PC-9 (cell line): Measurements from ENCODE around the gene CPTP. TPM values are rescaled to one million over a fixed set of nuclear protein-coding genes. Genes with fewer than 3 reads are reported as not detected.

Experiments used
- BruUV-seq: library from RNA; stranded (reverse); fragments of 400-500 nt; replicated peaks from 2 replicates; lab custom pipeline; 2021; lab: Mats Ljungman, UMichigan
- CTCF ChIA-PET: fragments of 300-600 bp; sonication (Branson Sonifier 250); formaldehyde crosslinking; loops from one replicate; lab custom pipeline; 2022; ENCODE audit warnings: antibody characterized with exemption; lab: Charles Lee
- POLR2A ChIA-PET: fragments of 300-600 bp; sonication (Branson Sonifier 250); formaldehyde crosslinking; loops from one replicate; lab custom pipeline; 2022; ENCODE audit warnings: antibody characterized with exemption; ENCODE audit not compliant: unreplicated experiment; lab: Charles Lee
- DNase-seq, 2 experiments: peaks; one replicate each; pipeline versions ENCODE4 v3.0.0 to v3.0.0-alpha.2; 2015 to 2022; ENCODE audit warnings: mixed read lengths in 1 of 2
- H2AFZ ChIP-seq: fragments of 200-600 bp; sonication (generic); 2 replicates; pipeline ENCODE4 v1.8.1; 2017; ENCODE audit warnings: antibody characterized with exemption
- H3F3A ChIP-seq: fragments of 200-600 bp; sonication (generic); 2 replicates; pipeline ENCODE4 v1.8.1; 2017; ENCODE audit warnings: antibody characterized with exemption, mild to moderate bottlenecking, low read depth; ENCODE audit not compliant: insufficient read depth
- H3K27ac ChIP-seq: fragments of 200-600 bp; sonication (generic); 2 replicates; pipeline ENCODE4 v1.6.1; 2016; ENCODE audit warnings: mixed run types
- H3K27me3 ChIP-seq: fragments of 200-600 bp; sonication (generic); 2 replicates; pipeline ENCODE4 v1.6.1; 2016; ENCODE audit warnings: low read depth, mixed run types; ENCODE audit not compliant: insufficient read depth
- H3K36me3 ChIP-seq: fragments of 200-600 bp; sonication (generic); 2 replicates; pipeline ENCODE4 v1.6.1; 2016; ENCODE audit warnings: low read depth, mixed run types
- H3K4me1 ChIP-seq: fragments of 200-600 bp; sonication (generic); replicated peaks from 2 replicates; pipeline ENCODE4 v1.6.1; 2016; ENCODE audit warnings: mixed run types; ENCODE audit not compliant: insufficient read depth
- H3K4me2 ChIP-seq: fragments of 200-600 bp; sonication (generic); 2 replicates; pipeline ENCODE4 v1.6.1; 2017; ENCODE audit warnings: mixed run types
- H3K4me3 ChIP-seq: fragments of 200-600 bp; sonication (generic); 2 replicates; pipeline ENCODE4 v1.6.1; 2016; ENCODE audit warnings: mixed run types
- H3K79me2 ChIP-seq: fragments of 200-600 bp; sonication (generic); 2 replicates; pipeline ENCODE4 v1.6.1; 2017; ENCODE audit warnings: low read depth, mixed run types
- H3K9me2 ChIP-seq: fragments of 200-600 bp; sonication (generic); 2 replicates; pipeline ENCODE4 v1.8.1; 2017; ENCODE audit warnings: mild to moderate bottlenecking; ENCODE audit not compliant: insufficient read depth
- H3K9me3 ChIP-seq: fragments of 200-600 bp; sonication (generic); 2 replicates; pipeline ENCODE4 v1.8.1; 2016; ENCODE audit warnings: low read depth; ENCODE audit not compliant: insufficient read depth
- H4K20me1 ChIP-seq: fragments of 200-600 bp; sonication (generic); 2 replicates; pipeline ENCODE4 v1.8.1; 2017; ENCODE audit not compliant: insufficient read depth
- EZH2 ChIP-seq: fragments of 200-600 bp; sonication (generic); IDR thresholded peaks from 2 replicates; pipeline ENCODE4 v1.8.0; 2017; ENCODE audit warnings: antibody characterized with exemption, low read depth
- intact Hi-C: fragments of 100-400 bp; cut with micrococcal nuclease; formaldehyde crosslinking; loops from one replicate; pipeline ENCODE4 v1.10.0; 2022; ENCODE audit not compliant: unreplicated experiment
- total RNA-seq: library from RNA; stranded (reverse); gene quantifications from 2 replicates; pipeline ENCODE4 v1.2.3, GENCODE V29; 2021
- TF ChIP-seq, protein P1 (sequence below): fragments of 200-600 bp; sonication (generic); conservative IDR thresholded peaks from 2 replicates; pipeline ENCODE4 v1.6.1; 2017; ENCODE audit warnings: mixed run types, antibody characterized with exemption, mild to moderate bottlenecking, moderate library complexity

CPTP gene
- total RNA-seq, 1 experiment from 2014 or later: 33.7 TPM

DNA sequence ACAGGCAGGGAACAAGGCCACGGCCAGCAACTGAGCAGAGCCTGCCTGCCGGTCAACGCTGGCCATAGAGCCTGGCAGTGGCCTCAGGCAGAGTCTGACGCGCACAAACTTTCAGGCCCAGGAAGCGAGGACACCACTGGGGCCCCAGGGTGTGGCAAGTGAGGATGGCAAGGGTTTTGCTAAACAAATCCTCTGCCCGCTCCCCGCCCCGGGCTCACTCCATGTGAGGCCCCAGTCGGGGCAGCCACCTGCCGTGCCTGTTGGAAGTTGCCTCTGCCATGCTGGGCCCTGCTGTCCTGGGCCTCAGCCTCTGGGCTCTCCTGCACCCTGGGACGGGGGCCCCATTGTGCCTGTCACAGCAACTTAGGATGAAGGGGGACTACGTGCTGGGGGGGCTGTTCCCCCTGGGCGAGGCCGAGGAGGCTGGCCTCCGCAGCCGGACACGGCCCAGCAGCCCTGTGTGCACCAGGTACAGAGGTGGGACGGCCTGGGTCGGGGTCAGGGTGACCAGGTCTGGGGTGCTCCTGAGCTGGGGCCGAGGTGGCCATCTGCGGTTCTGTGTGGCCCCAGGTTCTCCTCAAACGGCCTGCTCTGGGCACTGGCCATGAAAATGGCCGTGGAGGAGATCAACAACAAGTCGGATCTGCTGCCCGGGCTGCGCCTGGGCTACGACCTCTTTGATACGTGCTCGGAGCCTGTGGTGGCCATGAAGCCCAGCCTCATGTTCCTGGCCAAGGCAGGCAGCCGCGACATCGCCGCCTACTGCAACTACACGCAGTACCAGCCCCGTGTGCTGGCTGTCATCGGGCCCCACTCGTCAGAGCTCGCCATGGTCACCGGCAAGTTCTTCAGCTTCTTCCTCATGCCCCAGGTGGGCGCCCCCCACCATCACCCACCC lies 6.7 kb downstream of the CPTP start, which contains the start of gene TAS1R3:
TAS1R3 (plus strand) TSS at position 213 of the 898 bp plus-strand sequence; CDS start at position 279, 66 bp downstream.
- H4K20me1 ChIP-seq: peaks cover 3% of the 10 kb centered on the region; the same call in 1 of the 2 replicates
- POLR2A ChIA-PET: no interaction called here
- H3F3A ChIP-seq: peaks cover 31% of the 10 kb centered on the region; the same call in 1 of the 2 replicates
- H2AFZ ChIP-seq: no peak within 1 kb of the TSS
- H3K9me2 ChIP-seq: no peaks in the 10 kb centered on the region
- CTCF ChIA-PET: no interaction called here
- H3K4me3 ChIP-seq: no peak within 1 kb of the TSS
- peaks cover 11% of the 10 kb centered on the region for H3K79me2 ChIP-seq
- BruUV-seq: no TSS peak
- intact Hi-C loops: loop anchor here (2.0 kb wide), 1 partner anchor 13 kb away; no protein-coding TSS in a partner anchor
- DNase-seq: peak in 1 of 2 experiments; percentile 69
- H3K36me3 ChIP-seq: no peaks in the 10 kb centered on the region
- no peaks in the 10 kb centered on the region for H3K27me3 ChIP-seq
- peak within 1 kb of the TSS; percentile 65 for H3K4me2 ChIP-seq
- peaks cover 19% of the 10 kb centered on the region for H3K4me1 ChIP-seq
- H3K9me3 ChIP-seq: no peaks in the 10 kb centered on the region
- peak within 1 kb of the TSS; percentile 10; the same call in 1 of the 2 replicates for H3K27ac ChIP-seq
- TF ChIP-seq EZH2: no peak
- TF ChIP-seq, protein P1, sequence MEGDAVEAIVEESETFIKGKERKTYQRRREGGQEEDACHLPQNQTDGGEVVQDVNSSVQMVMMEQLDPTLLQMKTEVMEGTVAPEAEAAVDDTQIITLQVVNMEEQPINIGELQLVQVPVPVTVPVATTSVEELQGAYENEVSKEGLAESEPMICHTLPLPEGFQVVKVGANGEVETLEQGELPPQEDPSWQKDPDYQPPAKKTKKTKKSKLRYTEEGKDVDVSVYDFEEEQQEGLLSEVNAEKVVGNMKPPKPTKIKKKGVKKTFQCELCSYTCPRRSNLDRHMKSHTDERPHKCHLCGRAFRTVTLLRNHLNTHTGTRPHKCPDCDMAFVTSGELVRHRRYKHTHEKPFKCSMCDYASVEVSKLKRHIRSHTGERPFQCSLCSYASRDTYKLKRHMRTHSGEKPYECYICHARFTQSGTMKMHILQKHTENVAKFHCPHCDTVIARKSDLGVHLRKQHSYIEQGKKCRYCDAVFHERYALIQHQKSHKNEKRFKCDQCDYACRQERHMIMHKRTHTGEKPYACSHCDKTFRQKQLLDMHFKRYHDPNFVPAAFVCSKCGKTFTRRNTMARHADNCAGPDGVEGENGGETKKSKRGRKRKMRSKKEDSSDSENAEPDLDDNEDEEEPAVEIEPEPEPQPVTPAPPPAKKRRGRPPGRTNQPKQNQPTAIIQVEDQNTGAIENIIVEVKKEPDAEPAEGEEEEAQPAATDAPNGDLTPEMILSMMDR: no peak

DNA sequence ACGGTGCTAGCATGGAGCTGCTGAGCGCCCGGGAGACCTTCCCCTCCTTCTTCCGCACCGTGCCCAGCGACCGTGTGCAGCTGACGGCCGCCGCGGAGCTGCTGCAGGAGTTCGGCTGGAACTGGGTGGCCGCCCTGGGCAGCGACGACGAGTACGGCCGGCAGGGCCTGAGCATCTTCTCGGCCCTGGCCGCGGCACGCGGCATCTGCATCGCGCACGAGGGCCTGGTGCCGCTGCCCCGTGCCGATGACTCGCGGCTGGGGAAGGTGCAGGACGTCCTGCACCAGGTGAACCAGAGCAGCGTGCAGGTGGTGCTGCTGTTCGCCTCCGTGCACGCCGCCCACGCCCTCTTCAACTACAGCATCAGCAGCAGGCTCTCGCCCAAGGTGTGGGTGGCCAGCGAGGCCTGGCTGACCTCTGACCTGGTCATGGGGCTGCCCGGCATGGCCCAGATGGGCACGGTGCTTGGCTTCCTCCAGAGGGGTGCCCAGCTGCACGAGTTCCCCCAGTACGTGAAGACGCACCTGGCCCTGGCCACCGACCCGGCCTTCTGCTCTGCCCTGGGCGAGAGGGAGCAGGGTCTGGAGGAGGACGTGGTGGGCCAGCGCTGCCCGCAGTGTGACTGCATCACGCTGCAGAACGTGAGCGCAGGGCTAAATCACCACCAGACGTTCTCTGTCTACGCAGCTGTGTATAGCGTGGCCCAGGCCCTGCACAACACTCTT lies 7.6 kb downstream of the CPTP start:
- TF ChIP-seq EZH2: no peak
- ChIA-PET CTCF (no interaction called here), POLR2A (no interaction called here)
- H3K79me2 ChIP-seq: 0 out of 2 replicates have a peak, but pooled peaks cover 3% of the 10 kb centered on the region
- H3K4me2 ChIP-seq: no peak overlapping the region
- no peaks in the 10 kb centered on the region for H3K9me3 ChIP-seq
- H3K36me3 ChIP-seq: no peaks in the 10 kb centered on the region
- no peak overlapping the region for H3K27ac ChIP-seq
- H4K20me1 ChIP-seq: peaks cover 5% of the 10 kb centered on the region
- no peaks in the 10 kb centered on the region for H3K27me3 ChIP-seq
- peaks cover 35% of the 10 kb centered on the region; the same call in 1 of the 2 replicates for H3F3A ChIP-seq
- H3K4me1 ChIP-seq: peaks cover 17% of the 10 kb centered on the region
- no TSS peak for BruUV-seq
- no peak for DNase-seq
- H3K4me3 ChIP-seq: no peak overlapping the region
- no peaks in the 10 kb centered on the region for H3K9me2 ChIP-seq
- H2AFZ ChIP-seq: no peak overlapping the region
- intact Hi-C loops: no loop called here

DNA sequence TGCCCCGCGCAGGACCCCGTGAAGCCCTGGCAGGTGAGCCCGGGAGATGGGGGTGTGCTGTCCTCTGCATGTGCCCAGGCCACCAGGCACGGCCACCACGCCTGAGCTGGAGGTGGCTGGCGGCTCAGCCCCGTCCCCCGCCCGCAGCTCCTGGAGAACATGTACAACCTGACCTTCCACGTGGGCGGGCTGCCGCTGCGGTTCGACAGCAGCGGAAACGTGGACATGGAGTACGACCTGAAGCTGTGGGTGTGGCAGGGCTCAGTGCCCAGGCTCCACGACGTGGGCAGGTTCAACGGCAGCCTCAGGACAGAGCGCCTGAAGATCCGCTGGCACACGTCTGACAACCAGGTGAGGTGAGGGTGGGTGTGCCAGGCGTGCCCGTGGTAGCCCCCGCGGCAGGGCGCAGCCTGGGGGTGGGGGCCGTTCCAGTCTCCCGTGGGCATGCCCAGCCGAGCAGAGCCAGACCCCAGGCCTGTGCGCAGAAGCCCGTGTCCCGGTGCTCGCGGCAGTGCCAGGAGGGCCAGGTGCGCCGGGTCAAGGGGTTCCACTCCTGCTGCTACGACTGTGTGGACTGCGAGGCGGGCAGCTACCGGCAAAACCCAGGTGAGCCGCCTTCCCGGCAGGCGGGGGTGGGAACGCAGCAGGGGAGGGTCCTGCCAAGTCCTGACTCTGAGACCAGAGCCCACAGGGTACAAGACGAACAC lies 8.3 kb downstream of the CPTP start:
- no TSS peak for BruUV-seq
- Histone ChIP-seq H4K20me1 (peaks cover 9% of the 10 kb centered on the region), H3K27ac (no peak overlapping the region), H3K4me2 (no peak overlapping the region), H3F3A (peaks cover 38% of the 10 kb centered on the region; the same call in 1 of the 2 replicates), H3K36me3 (no peaks in the 10 kb centered on the region), H3K4me1 (peaks cover 17% of the 10 kb centered on the region), H3K27me3 (no peaks in the 10 kb centered on the region), H3K4me3 (no peak overlapping the region), H2AFZ (no peak overlapping the region), H3K79me2 (no peaks in the 10 kb centered on the region), H3K9me2 (no peaks in the 10 kb centered on the region), H3K9me3 (no peaks in the 10 kb centered on the region)
- POLR2A ChIA-PET: no interaction called here
- CTCF ChIA-PET: no interaction called here
- no peak for TF ChIP-seq EZH2
- TF ChIP-seq, protein P1: no peak
- no peak for DNase-seq
- intact Hi-C loops: no loop called here
